Karpas-422 (cell line): ENCODE data around the gene ALK. TPM values are rescaled to one million over a fixed set of nuclear protein-coding genes. Genes with fewer than 3 reads are reported as not detected.

Experiments
- DNase-seq: peaks from one replicate; pipeline ENCODE4 v3.0.0-alpha.2; 2015
- H2AFZ ChIP-seq: fragments of 200-600 bp; sonication (generic); 2 replicates; pipeline ENCODE4 v1.6.1; 2014; ENCODE audit warnings: antibody characterized with exemption, low read length, mixed read lengths
- H3K27ac ChIP-seq: fragments of 200-600 bp; sonication (generic); 2 replicates; pipeline ENCODE4 v1.5.1; 2014; ENCODE audit warnings: mild to moderate bottlenecking, low read length, moderate library complexity
- H3K27me3 ChIP-seq: fragments of 200-600 bp; sonication (generic); 2 replicates; pipeline ENCODE4 v1.6.1; 2014; ENCODE audit warnings: low read length, mixed read lengths
- H3K36me3 ChIP-seq: fragments of 200-600 bp; sonication (generic); 2 replicates; pipeline ENCODE4 v1.6.1; 2014; ENCODE audit warnings: low read length, mixed read lengths; ENCODE audit not compliant: insufficient read depth
- H3K4me1 ChIP-seq: fragments of 200-600 bp; sonication (generic); 2 replicates; pipeline ENCODE4 v1.6.1; 2014; ENCODE audit warnings: mild to moderate bottlenecking, low read length, mixed read lengths
- H3K4me2 ChIP-seq: fragments of 200-600 bp; sonication (generic); 2 replicates; pipeline ENCODE4 v1.6.1; 2014; ENCODE audit warnings: low read length, low read depth, mild to moderate bottlenecking; ENCODE audit not compliant: poor library complexity, severe bottlenecking
- H3K4me3 ChIP-seq: fragments of 200-600 bp; sonication (generic); 2 replicates; pipeline ENCODE4 v1.5.1; 2014; ENCODE audit warnings: mild to moderate bottlenecking, antibody characterized with exemption, low read length, mixed read lengths
- H3K79me2 ChIP-seq: fragments of 200-600 bp; sonication (generic); 2 replicates; pipeline ENCODE4 v1.6.1; 2014; ENCODE audit warnings: mild to moderate bottlenecking, low read length, mixed read lengths
- H3K9ac ChIP-seq: fragments of 200-600 bp; sonication (generic); 2 replicates; pipeline ENCODE4 v1.6.0; 2014; ENCODE audit warnings: low read length
- H3K9me2 ChIP-seq: fragments of 200-600 bp; sonication (generic), shearing (Covaris generic); replicated peaks from 2 replicates; pipeline ENCODE4 v1.6.0; 2014; ENCODE audit warnings: mild to moderate bottlenecking, low read length, moderate library complexity; ENCODE audit not compliant: insufficient read depth
- H3K9me3 ChIP-seq: fragments of 300-700, 200-600 bp; sonication (generic); 2 replicates; pipeline ENCODE4 v1.6.1; 2014; ENCODE audit warnings: low read length, mixed read lengths
- H4K20me1 ChIP-seq: fragments of 200-600 bp; sonication (generic); 2 replicates; pipeline ENCODE4 v1.6.1; 2014; ENCODE audit warnings: mild to moderate bottlenecking, antibody characterized with exemption, low read length, low read depth; ENCODE audit not compliant: insufficient read depth
- total RNA-seq: library from RNA; depleted of rRNA; stranded (reverse); fragments of >200 nt; shearing (Covaris generic); gene quantifications from 2 replicates; pipeline ENCODE4 v1.2.3, GENCODE V29; 2014; ENCODE audit warnings: low replicate concordance

ALK gene
- total RNA-seq, 1 experiment from 2014 or later: not detected

DNA sequence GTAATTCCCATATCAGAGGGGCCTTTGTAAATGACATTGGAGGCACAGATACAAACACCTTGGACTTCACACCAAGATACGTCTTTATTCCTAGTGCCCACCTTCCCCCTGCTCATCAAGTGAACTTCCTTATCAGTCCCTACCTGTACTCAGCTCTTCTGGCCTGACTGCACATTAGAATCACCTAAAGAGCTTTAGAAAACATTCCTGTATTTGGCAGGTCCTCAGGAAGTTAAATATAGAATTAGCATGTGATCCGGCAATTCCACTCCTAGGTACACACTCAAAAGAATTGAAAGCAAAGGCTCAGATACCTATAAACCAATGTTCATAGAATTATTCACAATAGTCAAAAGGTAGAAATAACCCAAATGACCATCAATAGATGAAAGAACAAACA is 46.6 kb downstream of the ALK start:
- no peaks in the 10 kb centered on the region for H3K79me2 ChIP-seq
- no peak for DNase-seq
- no peak overlapping the region for H3K4me3 ChIP-seq
- H3K9ac ChIP-seq: no peak overlapping the region
- H3K27me3 ChIP-seq: no peaks in the 10 kb centered on the region
- no peaks in the 10 kb centered on the region for H3K9me3 ChIP-seq
- no peak overlapping the region for H3K27ac ChIP-seq
- H2AFZ ChIP-seq: no peak overlapping the region
- H3K4me2 ChIP-seq: no peak overlapping the region
- H3K4me1 ChIP-seq: no peaks in the 10 kb centered on the region
- no peaks in the 10 kb centered on the region for H4K20me1 ChIP-seq
- no peaks in the 10 kb centered on the region for H3K9me2 ChIP-seq
- no peaks in the 10 kb centered on the region for H3K36me3 ChIP-seq

DNA sequence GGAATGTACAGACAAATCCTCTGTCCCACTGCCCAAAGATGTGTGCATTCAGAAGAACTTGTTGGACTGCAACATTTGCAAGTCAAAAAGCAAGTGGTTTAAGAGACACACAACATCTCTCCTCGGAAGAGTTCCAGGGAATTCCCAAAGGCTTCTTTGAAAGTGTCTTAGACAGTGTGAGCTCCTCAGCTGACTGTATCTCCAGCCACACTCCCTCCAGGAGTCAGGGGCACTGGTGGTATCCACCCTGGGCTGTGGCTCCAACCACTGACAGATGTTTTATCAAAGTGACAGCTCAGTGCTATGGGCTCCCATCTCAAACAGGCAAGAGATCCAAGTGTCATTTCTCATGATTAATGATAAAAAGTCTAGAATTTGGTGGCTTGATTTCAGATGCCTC is 48.5 kb downstream of the ALK start:
- DNase-seq: no peak
- H2AFZ ChIP-seq: no peak overlapping the region

GRCh38 chr2:29871541-29871940 is 49.8 kb downstream of the ALK start:
- H3K79me2 ChIP-seq: no peaks in the 10 kb centered on the region
- no peaks in the 10 kb centered on the region for H3K36me3 ChIP-seq
- no peak overlapping the region for H3K4me2 ChIP-seq
- no peak overlapping the region for H2AFZ ChIP-seq
- no peak overlapping the region for H3K27ac ChIP-seq
- H3K9me3 ChIP-seq: no peaks in the 10 kb centered on the region
- H4K20me1 ChIP-seq: no peaks in the 10 kb centered on the region
- no peak overlapping the region for H3K9ac ChIP-seq
- no peaks in the 10 kb centered on the region for H3K4me1 ChIP-seq
- no peaks in the 10 kb centered on the region for H3K9me2 ChIP-seq
- H3K4me3 ChIP-seq: no peak overlapping the region
- no peaks in the 10 kb centered on the region for H3K27me3 ChIP-seq
- no peak for DNase-seq

More for the DNA sequence above, 48.5 kb downstream of the ALK start:
- H4K20me1 ChIP-seq: no peaks in the 10 kb centered on the region
- H3K79me2 ChIP-seq: no peaks in the 10 kb centered on the region
- H3K36me3 ChIP-seq: no peaks in the 10 kb centered on the region
- no peak overlapping the region for H3K27ac ChIP-seq
- H3K4me1 ChIP-seq: no peaks in the 10 kb centered on the region
- H3K9ac ChIP-seq: no peak overlapping the region
- H3K9me3 ChIP-seq: no peaks in the 10 kb centered on the region
- no peak overlapping the region for H3K4me2 ChIP-seq
- no peak overlapping the region for H3K4me3 ChIP-seq
- H3K9me2 ChIP-seq: no peaks in the 10 kb centered on the region
- H3K27me3 ChIP-seq: no peaks in the 10 kb centered on the region

GRCh38 chr2:29865512-29865911 is 55.9 kb downstream of the ALK start:
- H3K4me2 ChIP-seq: no peak overlapping the region
- H3K9me2 ChIP-seq: no peaks in the 10 kb centered on the region
- no peak for DNase-seq
- no peaks in the 10 kb centered on the region for H4K20me1 ChIP-seq
- H3K4me3 ChIP-seq: no peak overlapping the region
- H3K9me3 ChIP-seq: no peaks in the 10 kb centered on the region
- H3K4me1 ChIP-seq: no peaks in the 10 kb centered on the region
- H3K27me3 ChIP-seq: no peaks in the 10 kb centered on the region
- no peaks in the 10 kb centered on the region for H3K36me3 ChIP-seq
- no peaks in the 10 kb centered on the region for H3K79me2 ChIP-seq
- no peak overlapping the region for H3K27ac ChIP-seq
- no peak overlapping the region for H3K9ac ChIP-seq
- no peak overlapping the region for H2AFZ ChIP-seq

DNA sequence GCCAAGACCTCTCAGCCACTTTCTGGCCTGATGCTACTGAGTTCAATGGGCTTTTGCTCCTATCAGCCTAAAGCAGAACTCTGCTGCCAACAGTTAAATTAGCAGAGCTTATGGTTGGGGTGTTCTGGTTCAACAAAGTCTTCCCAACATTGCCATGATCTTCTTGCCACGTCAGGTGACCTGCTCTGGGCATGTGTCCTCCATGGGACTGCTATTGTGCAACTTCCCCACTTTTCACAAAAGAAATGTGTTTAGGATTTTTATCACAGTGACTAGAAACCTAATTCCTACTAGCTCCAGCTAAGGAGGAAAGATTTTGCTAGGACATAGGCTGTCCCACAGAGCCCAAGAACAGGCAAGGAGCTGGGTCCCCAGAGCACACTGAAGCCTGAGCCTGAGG is 56.4 kb downstream of the ALK start:
- Histone ChIP-seq H3K9me2 (no peaks in the 10 kb centered on the region), H3K9ac (no peak overlapping the region), H3K79me2 (no peaks in the 10 kb centered on the region), H3K27ac (no peak overlapping the region), H3K27me3 (no peaks in the 10 kb centered on the region), H3K9me3 (no peaks in the 10 kb centered on the region), H3K4me1 (no peaks in the 10 kb centered on the region), H3K4me2 (no peak overlapping the region), H4K20me1 (no peaks in the 10 kb centered on the region), H2AFZ (no peak overlapping the region), H3K4me3 (no peak overlapping the region), H3K36me3 (no peaks in the 10 kb centered on the region)
- DNase-seq: no peak

DNA sequence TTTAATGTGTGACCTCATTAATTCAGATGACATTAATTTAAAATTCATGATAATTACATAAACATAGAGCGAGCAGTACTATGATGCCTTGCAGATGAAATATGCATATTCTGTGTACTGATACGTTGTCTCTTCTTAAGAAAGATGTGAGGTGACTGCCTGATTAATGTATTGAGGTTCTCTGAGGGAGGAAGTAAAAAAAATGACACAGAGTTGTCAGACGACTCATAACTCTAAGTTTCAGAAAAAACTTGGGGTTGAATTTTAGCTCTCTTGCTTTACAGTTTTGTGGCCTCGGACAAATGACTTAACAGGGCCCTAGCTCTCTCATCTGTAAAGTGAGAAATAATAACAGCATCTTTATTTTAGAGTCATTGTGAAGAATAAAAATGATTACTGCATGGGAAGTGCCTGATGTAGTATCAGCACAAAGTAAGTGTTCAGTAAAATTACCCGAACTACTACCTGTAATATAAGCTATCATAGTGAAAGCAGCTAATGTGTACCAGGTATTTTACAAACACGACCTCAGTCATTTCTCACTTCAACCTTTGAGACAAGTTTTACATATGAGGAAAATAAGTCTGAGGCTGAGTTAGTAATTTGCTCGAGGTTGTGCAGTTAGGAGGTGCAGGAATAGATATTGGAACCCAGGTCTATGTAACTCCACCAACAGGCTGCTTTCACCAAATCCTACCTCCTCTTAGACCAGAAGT is 65.3 kb downstream of the ALK start:
- Histone ChIP-seq H3K9ac (no peak overlapping the region), H3K36me3 (no peaks in the 10 kb centered on the region), H3K27me3 (no peaks in the 10 kb centered on the region), H3K27ac (no peak overlapping the region), H3K4me1 (no peaks in the 10 kb centered on the region), H3K4me3 (no peak overlapping the region), H4K20me1 (no peaks in the 10 kb centered on the region), H3K9me2 (no peaks in the 10 kb centered on the region), H3K4me2 (no peak overlapping the region), H3K79me2 (no peaks in the 10 kb centered on the region), H3K9me3 (no peaks in the 10 kb centered on the region), H2AFZ (no peak overlapping the region)
- DNase-seq: no peak

DNA sequence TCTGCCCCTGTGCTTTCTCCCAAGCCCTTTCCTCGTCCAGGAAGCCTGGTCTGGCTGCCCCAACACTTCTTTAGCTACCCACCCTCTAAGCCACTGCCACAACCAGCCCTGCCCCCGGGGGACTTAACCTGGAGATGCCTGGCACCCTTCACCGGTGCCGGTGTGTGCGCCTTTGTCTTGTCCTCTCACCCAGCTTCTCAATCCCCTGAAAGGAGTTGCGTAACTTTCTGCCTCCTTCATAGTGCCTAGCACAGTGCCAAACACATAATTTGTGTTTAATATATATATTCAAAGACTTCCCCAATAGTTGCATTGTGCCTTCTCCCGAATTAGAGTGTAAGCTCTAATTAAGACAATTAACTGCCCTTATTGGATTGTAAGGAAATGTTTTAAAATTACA is 70.6 kb downstream of the ALK start:
- H3K27ac ChIP-seq: no peak overlapping the region
- no peak overlapping the region for H2AFZ ChIP-seq
- H3K36me3 ChIP-seq: no peaks in the 10 kb centered on the region
- H3K9me3 ChIP-seq: no peaks in the 10 kb centered on the region
- no peaks in the 10 kb centered on the region for H3K79me2 ChIP-seq
- H3K4me2 ChIP-seq: no peak overlapping the region
- no peak overlapping the region for H3K4me3 ChIP-seq
- no peaks in the 10 kb centered on the region for H4K20me1 ChIP-seq
- no peak overlapping the region for H3K9ac ChIP-seq
- DNase-seq: no peak
- no peaks in the 10 kb centered on the region for H3K27me3 ChIP-seq
- H3K9me2 ChIP-seq: no peaks in the 10 kb centered on the region
- H3K4me1 ChIP-seq: no peaks in the 10 kb centered on the region

GRCh38 chr2:29848566-29849310 is 72.6 kb downstream of the ALK start:
- H2AFZ ChIP-seq: no peak overlapping the region
- H3K27me3 ChIP-seq: no peaks in the 10 kb centered on the region
- H3K27ac ChIP-seq: no peak overlapping the region
- no peaks in the 10 kb centered on the region for H3K9me3 ChIP-seq
- H3K9ac ChIP-seq: no peak overlapping the region
- H3K4me3 ChIP-seq: no peak overlapping the region
- H4K20me1 ChIP-seq: no peaks in the 10 kb centered on the region
- no peaks in the 10 kb centered on the region for H3K79me2 ChIP-seq
- no peak for DNase-seq
- H3K36me3 ChIP-seq: no peaks in the 10 kb centered on the region
- no peak overlapping the region for H3K4me2 ChIP-seq
- no peaks in the 10 kb centered on the region for H3K4me1 ChIP-seq
- no peaks in the 10 kb centered on the region for H3K9me2 ChIP-seq
